Activated gamma-delta T cell (primary cell): Measurements from ENCODE around the gene GPR62.
"Not testable (repeated sequence)": the region's sequence is repeated elsewhere in the genome, so short reads cannot be mapped to it uniquely, and the experiment has no call there.

Experiments used
- DNase-seq: peaks from one replicate; lab custom pipeline; 2025; lab: John Stamatoyannopoulos, UW
- total RNA-seq, 2 donors: gene quantifications; one replicate each; lab custom pipeline; 2026; lab: John Stamatoyannopoulos, UW

GPR62 gene, protein sequence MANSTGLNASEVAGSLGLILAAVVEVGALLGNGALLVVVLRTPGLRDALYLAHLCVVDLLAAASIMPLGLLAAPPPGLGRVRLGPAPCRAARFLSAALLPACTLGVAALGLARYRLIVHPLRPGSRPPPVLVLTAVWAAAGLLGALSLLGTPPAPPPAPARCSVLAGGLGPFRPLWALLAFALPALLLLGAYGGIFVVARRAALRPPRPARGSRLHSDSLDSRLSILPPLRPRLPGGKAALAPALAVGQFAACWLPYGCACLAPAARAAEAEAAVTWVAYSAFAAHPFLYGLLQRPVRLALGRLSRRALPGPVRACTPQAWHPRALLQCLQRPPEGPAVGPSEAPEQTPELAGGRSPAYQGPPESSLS
- total RNA-seq, result 0.13 to 0.20 reads per million in 2 donors

GRCh38 chr3:51955175-51955892 is at the start of gene GPR62:
Gene GPR62, plus strand, starts transcription at chr3:51955381. Its CDS starts 272 bp downstream, at chr3:51955653.
- DNase-seq, result no peak

DNA sequence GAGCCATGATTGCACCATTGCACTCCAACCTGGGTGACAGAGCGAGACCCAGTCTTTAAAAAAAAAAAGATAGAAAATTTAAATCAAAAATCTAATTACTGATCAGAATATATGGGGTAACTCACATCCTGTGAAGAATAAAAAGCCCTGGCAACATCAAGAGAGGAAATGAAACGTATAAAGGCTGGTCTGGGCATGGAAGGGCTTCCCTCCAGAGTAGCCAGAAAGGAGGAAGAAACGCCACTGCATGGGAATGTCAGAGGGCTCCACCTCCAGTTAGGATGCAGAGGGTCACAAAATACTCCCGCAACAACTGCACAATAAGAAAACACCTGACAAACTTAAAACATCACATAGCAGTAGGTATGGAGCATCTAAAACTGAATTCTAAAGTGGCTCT is 47.2 kb upstream of the GPR62 start:
- no peak for DNase-seq

DNA sequence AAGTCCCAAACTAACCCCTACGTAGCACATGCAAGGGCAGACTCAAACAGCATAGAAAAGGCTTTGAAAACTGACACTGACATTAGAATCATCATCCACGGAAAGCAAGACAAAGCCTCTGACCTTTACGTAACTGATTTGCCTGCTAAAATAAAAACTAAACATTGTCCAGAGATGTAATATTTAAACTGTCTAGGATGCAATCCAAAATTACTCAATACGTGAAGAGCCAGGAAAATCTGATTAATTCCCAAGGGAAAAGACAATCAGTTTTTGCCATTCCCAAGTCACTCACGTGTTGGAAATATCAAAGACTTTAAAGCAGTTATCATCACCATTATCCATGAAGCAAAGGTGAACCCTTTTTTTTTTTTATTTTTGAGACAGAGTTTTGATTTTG is 38.8 kb upstream of the GPR62 start:
- no peak for DNase-seq

- DNase-seq, result no peak
Measured at GRCh38 chr3:51921081-51921578, 34.1 kb upstream of the GPR62 start.

DNA sequence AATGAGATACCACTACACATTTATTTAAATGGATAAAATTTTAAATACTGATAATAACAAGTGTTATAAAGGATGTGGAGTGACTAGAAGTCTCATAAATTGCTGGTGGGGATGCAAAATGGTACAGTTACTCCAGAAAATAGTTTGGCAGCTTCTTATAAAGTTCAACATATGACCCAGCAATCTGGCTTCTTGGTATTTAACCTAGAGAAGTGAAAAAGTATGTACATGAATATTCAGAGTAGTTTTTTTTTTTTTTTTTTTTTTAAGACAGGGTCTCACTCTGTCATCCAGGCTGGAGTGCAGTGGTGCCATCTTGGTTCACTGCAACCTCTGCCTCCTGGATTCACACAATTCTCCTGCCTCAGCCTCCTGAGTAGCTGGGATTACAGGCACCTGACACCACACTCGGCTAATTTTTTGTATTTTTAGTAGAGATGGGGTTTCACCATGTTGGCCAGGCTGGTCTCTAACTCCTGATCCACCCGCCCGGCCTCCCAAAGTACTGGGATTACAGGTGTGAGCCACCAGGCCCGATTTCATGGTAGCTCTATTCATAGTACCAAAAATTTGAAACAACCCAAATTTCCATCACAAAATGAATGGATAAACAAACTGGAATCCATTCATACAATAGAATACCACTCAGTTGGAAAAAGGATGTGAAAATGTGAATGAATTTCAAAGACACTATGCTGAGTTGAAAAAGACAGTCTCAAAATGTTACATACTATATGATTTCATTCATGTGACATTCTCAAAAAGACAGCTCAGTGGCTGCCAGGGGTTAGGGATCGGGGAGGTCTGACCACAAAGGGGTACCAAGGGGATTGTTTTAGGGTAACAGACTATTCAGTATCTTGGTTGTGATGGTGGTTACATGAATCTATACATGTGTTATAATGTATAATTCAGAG is 27.9 kb upstream of the GPR62 start:
- no peak for DNase-seq

DNA sequence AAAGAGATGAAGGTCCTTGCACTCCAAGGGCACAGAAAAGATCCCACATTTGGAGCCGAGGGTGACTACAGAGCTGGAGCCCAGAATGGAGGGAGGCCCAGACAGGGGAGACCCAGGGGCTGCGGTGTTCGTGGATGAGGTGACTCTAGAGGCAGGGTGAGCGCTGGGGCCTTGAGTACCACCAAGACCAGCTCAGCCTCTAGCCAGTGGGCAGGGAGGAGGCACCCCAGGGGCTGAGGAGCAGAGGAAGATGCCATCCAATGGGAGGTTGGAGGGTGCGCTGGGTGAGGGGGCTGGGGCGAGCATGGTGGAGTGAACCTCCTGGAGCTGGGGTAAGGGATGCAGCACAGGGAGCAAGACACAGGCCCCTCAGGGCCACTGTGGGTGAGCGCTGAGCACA is 26.7 kb upstream of the GPR62 start:
- DNase-seq, result no peak

DNA sequence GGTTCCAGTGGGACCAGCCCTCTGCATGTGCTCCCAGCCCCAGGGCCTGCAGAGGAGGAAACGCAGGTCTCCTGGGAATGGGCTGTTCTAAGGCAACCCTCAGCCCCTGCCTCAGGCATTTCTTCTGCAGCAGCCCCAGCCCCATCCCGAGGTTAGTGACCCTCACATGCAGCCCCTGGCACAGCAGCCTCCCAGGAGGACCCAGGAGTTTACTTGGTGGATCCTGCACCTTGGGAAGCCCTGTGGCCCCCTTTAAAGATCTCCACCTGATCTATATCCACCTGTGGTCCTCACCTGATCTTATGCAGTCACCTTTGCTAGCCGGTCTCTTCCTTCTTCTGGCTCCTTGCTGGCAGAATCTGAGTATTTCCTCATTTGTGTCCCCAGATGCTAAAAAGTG is 26.2 kb upstream of the GPR62 start:
- not testable (repeated sequence) for DNase-seq

DNA sequence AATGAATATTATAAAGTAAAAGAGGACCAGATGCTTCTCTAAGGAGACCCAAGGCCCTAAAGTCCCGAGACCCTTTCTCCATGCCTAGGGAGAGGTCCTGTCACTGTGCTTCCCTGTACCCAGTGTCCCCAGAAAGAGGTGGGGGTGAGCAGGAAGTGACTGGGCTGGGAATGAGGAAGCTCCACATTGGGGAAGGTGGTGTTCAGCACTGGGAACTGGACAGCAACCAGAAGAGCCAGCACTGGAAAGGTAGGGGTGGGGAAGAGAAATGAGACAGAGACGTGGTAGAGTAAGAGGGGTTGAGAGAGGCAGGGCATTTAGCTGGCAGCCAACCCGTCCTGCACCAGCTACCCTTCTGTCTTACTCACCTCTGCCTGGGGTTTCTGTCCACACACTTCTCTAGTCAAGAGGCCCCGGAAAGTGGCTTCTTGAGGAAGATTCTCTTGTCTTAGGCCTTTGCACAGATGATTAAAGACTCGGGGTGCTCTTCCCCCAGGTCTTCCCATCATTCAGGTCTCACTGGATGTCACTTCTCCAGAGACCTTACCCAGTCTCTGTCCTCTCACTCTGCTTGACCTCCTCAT is 25.7 kb upstream of the GPR62 start:
- DNase-seq, result no peak

DNA sequence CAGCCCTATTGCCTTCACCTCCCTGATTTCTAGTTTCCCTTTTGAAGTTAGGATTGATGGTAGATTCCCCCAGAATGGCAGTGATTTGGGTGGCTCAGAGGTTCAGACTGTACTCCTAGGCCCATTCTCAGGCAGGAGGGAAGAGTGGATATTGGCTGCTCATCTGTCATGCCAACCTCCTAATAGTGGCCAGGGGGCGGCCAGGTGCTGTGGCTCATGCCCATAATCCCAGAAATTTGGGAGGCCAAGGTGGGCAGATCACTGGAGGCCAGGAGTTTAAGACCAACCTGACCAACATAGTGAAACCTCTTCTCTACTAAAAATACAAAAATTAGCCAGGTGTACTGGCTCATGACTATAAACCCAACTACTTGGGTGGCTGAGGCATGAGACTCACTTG is 24.7 kb upstream of the GPR62 start:
- DNase-seq, result no peak

DNA sequence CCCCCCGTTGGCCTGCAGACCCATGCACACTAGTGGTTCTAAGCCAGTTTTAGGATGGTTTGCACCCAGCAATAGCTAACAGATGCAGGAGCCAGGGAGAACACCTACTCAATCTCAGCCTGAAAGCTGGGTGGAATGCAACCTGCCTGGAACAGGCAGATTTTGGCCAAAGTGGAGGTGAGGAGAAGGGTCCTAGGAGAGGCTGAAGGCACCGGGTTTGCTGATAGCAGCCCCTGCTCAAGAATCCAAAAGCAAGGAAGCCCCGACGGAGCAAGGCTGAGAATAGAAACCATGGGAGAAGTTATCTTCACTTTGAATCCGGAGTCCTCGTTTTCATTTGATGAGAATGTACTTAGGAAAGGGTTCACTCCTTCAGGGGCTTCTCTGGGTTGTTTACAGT is 23.4 kb upstream of the GPR62 start:
- DNase-seq, result no peak

GRCh38 chr3:51932471-51933370 is 22.5 kb upstream of the GPR62 start:
- no peak for DNase-seq

DNA sequence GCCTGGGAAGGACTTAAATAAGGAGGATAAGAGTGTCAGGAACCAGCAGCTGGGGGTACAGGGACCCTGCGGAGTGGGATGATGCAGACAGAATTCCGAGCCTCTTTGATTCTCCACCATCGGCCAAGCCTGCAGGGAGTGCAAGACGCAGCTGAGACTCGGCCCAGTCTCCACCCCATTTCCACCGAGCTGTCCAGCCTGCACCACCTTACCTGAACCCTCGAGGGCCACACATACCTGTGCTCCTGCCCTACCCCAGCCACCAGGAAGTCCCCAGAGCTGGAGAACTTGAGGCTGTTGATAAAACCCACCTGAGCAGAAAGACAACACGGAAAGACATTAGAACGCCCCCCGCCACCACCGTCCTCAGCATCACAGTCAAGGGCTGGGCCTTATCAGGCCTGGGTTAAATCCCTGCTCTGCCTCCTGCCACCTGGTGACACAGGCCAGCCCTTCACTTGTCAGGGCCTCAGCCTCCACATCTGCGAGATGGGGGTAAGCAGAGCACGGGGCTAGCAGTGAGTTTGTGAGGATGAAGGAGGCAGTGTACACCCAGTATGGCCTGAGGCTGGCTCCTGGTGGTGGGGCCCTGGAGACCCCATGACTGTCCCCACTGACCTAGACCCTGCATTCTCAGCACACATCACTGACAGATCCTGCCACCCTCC is 21.6 kb upstream of the GPR62 start:
- DNase-seq, result no peak

- no peak for DNase-seq
Measured at GRCh38 chr3:51934139-51934850, 20.9 kb upstream of the GPR62 start.

GRCh38 chr3:51934991-51935885 is 19.9 kb upstream of the GPR62 start:
- DNase-seq, result no peak

DNA sequence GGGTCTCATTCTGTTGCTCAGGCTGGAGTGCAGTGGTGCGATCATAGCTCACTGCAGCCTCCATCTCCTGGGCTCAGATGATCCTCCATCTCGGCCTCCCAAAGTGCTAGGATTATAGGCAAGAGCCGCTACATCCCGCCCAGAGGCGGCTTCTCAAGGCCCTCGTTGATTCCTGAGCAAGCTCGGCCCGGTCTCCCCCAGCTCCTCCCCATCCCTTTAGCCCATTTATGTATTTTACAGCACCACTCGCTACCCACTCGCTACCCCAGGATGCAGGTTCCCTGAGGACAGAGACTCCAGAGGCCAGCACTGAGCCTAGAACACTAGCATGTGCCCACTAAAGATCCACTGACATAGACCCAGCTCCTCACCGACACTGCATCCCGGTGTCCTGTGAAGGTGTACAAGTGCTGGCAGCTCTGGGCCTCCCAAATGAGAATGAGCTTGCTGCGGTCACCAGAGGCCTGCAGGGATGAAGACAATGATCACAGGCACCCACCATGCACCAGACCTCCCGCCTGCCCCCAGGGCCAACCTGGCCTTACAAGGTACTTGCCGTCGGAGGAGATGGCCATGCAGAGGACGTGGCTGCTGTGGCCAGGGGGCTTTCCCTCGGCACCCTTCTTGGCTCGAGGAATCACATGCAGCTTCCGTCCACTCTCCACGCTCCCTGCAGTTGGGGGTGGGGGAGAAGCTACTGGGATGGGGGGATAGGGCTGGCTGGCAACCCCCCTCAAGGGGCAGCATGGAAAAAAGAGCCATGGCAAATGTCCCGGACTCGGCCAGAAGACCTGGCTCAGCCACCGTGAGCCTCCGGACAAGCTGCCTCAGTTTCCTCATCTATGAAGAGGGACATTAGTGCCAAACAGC is 19.1 kb upstream of the GPR62 start:
- no peak for DNase-seq

DNA sequence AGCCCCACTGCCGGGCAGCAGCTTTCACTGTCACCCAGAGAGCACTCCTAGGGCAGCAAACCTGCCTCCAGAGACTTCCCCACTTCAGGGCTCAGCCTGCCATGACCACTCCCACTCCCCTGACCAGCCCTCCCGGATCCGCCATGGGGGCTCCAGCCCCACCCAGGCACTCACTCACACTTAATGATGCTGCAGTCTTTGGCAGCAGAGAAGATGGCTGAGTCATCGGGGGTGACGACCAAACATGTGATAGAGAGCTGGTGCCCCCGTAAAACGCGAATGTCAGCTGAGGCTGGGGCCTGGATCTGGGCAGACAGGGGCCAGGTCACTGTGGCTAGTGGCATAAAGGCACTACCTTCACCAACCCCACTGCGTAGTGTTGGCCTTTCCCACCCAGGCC is 18.2 kb upstream of the GPR62 start:
- DNase-seq, result no peak
